Right lobe of liver (tissue), 4 donors: ENCODE data around the gene ARRDC3.
"Not testable (repeated sequence)": the region's sequence is repeated elsewhere in the genome, so short reads cannot be mapped to it uniquely, and the experiment has no call there.

Experiments used
- POLR2A ChIP-seq: fragments of 450-650 bp; IDR thresholded peaks from one replicate; pipeline ENCODE4 v1.6.1; 2017; ENCODE audit warnings: antibody characterized with exemption, mild to moderate bottlenecking
- TF ChIP-seq, protein P1 (sequence below), 4 donors: fragments of 200-600 bp in 3 of 4; fragments of 450-650 bp in 1 of 4; IDR thresholded peaks; one replicate each; pipeline versions ENCODE4 v1.5.1 to v1.8.0; 2016 to 2022; ENCODE audit warnings: antibody characterized with exemption in 4 of 4, mild to moderate bottlenecking in 2 of 4
- donor health status: DM: no; HTN: no; CAD: no.
- donor health status: DM: no; HTN: no; CAD: no.
- donor health status: DM: no; HTN: yes; CAD: no.

DNA sequence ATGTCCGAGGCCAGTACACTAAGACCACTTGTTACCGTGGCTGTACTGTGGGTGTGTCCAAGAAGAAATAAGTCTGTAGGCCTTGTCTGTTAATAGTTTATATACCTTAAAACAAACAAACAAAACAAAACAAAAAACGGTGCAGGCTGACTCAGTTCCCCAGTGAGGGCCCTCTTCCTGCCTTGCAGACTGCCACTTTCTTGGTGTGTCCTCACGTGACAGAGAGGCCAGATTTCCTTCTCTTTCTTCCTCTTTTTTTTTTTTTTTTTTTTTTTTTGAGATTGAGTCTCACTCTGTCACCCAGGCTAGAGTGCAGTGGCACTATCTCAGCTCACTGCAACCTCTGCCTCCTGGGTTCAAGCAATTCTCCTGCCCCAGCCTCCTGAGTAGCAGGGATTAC lies 28.2 kb downstream of the ARRDC3 start:
- TF ChIP-seq, protein P1, sequence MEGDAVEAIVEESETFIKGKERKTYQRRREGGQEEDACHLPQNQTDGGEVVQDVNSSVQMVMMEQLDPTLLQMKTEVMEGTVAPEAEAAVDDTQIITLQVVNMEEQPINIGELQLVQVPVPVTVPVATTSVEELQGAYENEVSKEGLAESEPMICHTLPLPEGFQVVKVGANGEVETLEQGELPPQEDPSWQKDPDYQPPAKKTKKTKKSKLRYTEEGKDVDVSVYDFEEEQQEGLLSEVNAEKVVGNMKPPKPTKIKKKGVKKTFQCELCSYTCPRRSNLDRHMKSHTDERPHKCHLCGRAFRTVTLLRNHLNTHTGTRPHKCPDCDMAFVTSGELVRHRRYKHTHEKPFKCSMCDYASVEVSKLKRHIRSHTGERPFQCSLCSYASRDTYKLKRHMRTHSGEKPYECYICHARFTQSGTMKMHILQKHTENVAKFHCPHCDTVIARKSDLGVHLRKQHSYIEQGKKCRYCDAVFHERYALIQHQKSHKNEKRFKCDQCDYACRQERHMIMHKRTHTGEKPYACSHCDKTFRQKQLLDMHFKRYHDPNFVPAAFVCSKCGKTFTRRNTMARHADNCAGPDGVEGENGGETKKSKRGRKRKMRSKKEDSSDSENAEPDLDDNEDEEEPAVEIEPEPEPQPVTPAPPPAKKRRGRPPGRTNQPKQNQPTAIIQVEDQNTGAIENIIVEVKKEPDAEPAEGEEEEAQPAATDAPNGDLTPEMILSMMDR (IDR thresholded peaks at IDR 0.05), result not testable (repeated sequence)
- TF ChIP-seq POLR2A, result not testable (repeated sequence)
